Activated CD8-positive, alpha-beta memory T cell treated with anti-CD3 and anti-CD28 coated beads for 36 hours (primary cell): Measurements from ENCODE around the gene PSMG2. TPM values are rescaled to one million over a fixed set of nuclear protein-coding genes. Genes with fewer than 3 reads are reported as not detected.

Experiments
- total RNA-seq, 2 experiments: library from RNA; stranded (reverse); gene quantifications; one replicate each; pipeline ENCODE4 v1.2.3, GENCODE V29; 2021

Gene PSMG2
- total RNA-seq, 2 experiments from 2014 or later: 114 to 117 TPM

Other genes with a start within 250 kb of the PSMG2 start
- gene SPIRE1, start 44.9 kb upstream of the PSMG2 start, total RNA-seq: 1 to 10 TPM; 8.7 to 9.5 TPM
- gene CEP76, start 319 bp upstream of the PSMG2 start, total RNA-seq: 10 to 100 TPM; 13.0 to 15.2 TPM
- 10 to 100 TPM; 52.1 to 53.6 TPM for gene PTPN2, start 181.2 kb downstream of the PSMG2 start, total RNA-seq
- gene SEH1L, start 245.0 kb downstream of the PSMG2 start, total RNA-seq: 100 to 1,000 TPM; 136 to 140 TPM